ENCODE measurements around the gene HMGB3. TPM values are rescaled to one million over a fixed set of nuclear protein-coding genes. Genes with fewer than 3 reads are reported as not detected.
"Not testable (repeated sequence)": the region's sequence is repeated elsewhere in the genome, so short reads cannot be mapped to it uniquely, and the experiment has no call there.

Gene HMGB3
- total RNA-seq, 5 donors from 2014 or later (not counting 1 experiment from before 2014, with no cell fraction given): 0.99 to 5.8 (median 1.3) TPM

DNA sequence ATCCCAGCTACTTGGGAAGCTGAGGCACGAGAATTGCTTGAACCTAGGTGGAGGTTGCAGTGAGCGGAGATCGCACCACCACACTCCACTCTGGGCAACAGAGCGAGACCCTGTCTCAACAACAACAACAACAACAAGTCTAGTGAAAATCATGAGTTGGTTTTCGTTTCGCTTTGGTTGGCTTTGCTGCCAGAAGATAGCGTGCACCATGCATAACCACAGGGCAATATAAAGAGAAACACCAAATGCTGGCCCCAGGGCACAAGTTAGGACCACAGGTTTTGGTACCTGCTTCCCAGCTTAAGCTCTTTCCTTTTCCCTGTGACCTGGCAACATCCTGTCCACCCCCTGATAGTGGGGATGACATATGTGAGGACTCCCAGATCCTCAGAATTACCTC, 21.5 kb upstream of the HMGB3 start:
- POLR2A ChIA-PET: no interaction called here

DNA sequence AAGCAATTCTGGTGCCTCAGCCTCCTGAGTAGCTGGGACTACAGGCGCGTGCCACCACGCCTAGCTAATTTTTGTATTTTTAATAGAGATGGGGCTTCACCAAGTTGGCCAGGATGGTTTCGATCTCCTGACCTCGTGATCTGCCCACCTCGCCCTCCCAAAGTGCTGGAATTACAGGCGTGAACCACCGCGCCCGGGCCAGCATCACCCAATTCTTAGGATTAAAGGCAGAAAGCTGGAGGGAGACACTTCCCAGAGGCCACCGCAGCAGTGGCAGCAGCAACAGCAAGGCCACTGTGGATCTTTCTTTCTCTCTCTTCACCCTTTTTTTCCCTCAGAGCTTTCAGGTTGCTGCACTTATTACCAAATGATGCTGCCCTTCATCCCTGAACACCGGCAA, 18.7 kb upstream of the HMGB3 start:
- H3K4me1 ChIP-seq (ENCODE audit: control insufficient read depth in 1 of 2, extremely low read depth in 1 of 2, insufficient read depth in 2 of 2, low read length in 2 of 2); H3K4me1 Mint-ChIP-seq; ATAC-seq (replicated peaks in 1 of 4); H3K4me3 Mint-ChIP-seq; POLR2A ChIA-PET; H3K4me3 ChIP-seq (ENCODE audit: control insufficient read depth in 1 of 2, extremely low read depth in 1 of 2, low read length in 1 of 2); H3K9me3 ChIP-seq; DNase-seq; H3K27ac ChIP-seq (ENCODE audit: low read length); H3K36me3 ChIP-seq (ENCODE audit: control insufficient read depth in 2 of 2, extremely low read depth in 1 of 2, insufficient read depth in 1 of 2, low read length in 1 of 2); H3K9me3 Mint-ChIP-seq; H3K36me3 Mint-ChIP-seq; H3K27ac Mint-ChIP-seq; H3K27me3 ChIP-seq (replicated peaks in 1 of 2; ENCODE audit: control insufficient read depth in 2 of 2, extremely low read depth in 1 of 2, insufficient read depth in 2 of 2, low read length in 1 of 2): not testable (repeated sequence)
- H3K27me3 Mint-ChIP-seq: peaks cover 3 to 25% of the 10 kb centered on the region in 2 donors
- WGBS (ENCODE audit: insufficient coverage): 93% methylated on average over 8 of the region's 12 CpGs
- CTCF ChIA-PET: interaction anchor here in 1 of 2 donors (0.6 kb wide), 2 partner anchors 16 to 33 kb away, joined by 3 read pairs; no protein-coding TSS in a partner anchor

More for the DNA sequence above, 21.5 kb upstream of the HMGB3 start:
- H3K27me3 Mint-ChIP-seq: peaks cover 3 to 19% of the 10 kb centered on the region in 2 donors
- ATAC-seq (replicated peaks in 1 of 4): no peak
- no peak overlapping the region for H3K27ac Mint-ChIP-seq
- WGBS (ENCODE audit: insufficient coverage): no CpG with 5 or more reads among the region's 7 CpGs
- CTCF ChIA-PET: no interaction called here
- Histone ChIP-seq H3K36me3 (ENCODE audit: control insufficient read depth in 2 of 2, extremely low read depth in 1 of 2, insufficient read depth in 1 of 2, low read length in 1 of 2) (no peaks in the 10 kb centered on the region), H3K4me1 (ENCODE audit: control insufficient read depth in 1 of 2, extremely low read depth in 1 of 2, insufficient read depth in 2 of 2, low read length in 2 of 2) (no peaks in the 10 kb centered on the region), H3K27me3 (replicated peaks in 1 of 2; ENCODE audit: control insufficient read depth in 2 of 2, extremely low read depth in 1 of 2, insufficient read depth in 2 of 2, low read length in 1 of 2) (no peaks in the 10 kb centered on the region), H3K4me3 (ENCODE audit: control insufficient read depth in 1 of 2, extremely low read depth in 1 of 2, low read length in 1 of 2) (no peak overlapping the region), H3K27ac (ENCODE audit: low read length) (no peak overlapping the region), H3K9me3 (no peaks in the 10 kb centered on the region)
- H3K4me3 Mint-ChIP-seq: no peak overlapping the region
- no peaks in the 10 kb centered on the region for H3K9me3 Mint-ChIP-seq
- no peaks in the 10 kb centered on the region for H3K36me3 Mint-ChIP-seq
- no peak for DNase-seq
- H3K4me1 Mint-ChIP-seq: no peaks in the 10 kb centered on the region

DNA sequence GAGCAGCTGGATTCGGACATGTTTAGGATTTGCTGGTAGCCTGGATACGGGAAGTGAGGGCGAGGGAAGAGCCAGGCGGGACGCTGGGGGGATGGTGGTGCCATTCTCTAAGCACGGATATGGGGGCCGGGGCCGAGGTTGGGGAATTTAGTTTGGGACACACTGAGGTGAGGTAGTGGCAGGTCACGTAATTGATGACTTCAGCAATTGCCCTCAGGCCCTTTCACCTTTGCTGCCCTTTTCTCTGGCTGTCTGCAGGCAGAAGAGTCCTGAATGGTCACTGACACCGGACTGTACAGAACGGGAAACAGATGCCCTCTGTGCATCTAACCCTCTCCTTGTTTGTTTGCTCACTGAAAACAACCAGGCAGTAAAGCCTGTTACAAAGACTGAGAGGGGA, 16.9 kb upstream of the HMGB3 start:
- ChIA-PET CTCF (interaction anchor here in 1 of 2 donors (0.6 kb wide), 1 partner anchor 1763 kb away, joined by 4 read pairs; no protein-coding TSS in a partner anchor), POLR2A (no interaction called here)
- Mint-ChIP-seq H3K9me3 (no peaks in the 10 kb centered on the region), H3K36me3 (no peaks in the 10 kb centered on the region), H3K27ac (no peak overlapping the region), H3K4me3 (no peak overlapping the region), H3K27me3 (peaks cover 4 to 25% of the 10 kb centered on the region in 2 donors), H3K4me1 (no peaks in the 10 kb centered on the region)
- H3K27ac ChIP-seq (ENCODE audit: low read length): no peak overlapping the region
- ATAC-seq (replicated peaks in 1 of 4) (no peak), DNase-seq (no peak)
- peaks cover 0 to 2% of the 10 kb centered on the region in 2 experiments for H3K27me3 ChIP-seq (replicated peaks in 1 of 2; ENCODE audit: control insufficient read depth in 2 of 2, extremely low read depth in 1 of 2, insufficient read depth in 2 of 2, low read length in 1 of 2)
- WGBS (ENCODE audit: insufficient coverage): 69% methylated on average over 2 of the region's 11 CpGs
- H3K4me3 ChIP-seq (ENCODE audit: control insufficient read depth in 1 of 2, extremely low read depth in 1 of 2, low read length in 1 of 2): no peak overlapping the region
- no peaks in the 10 kb centered on the region for H3K36me3 ChIP-seq (ENCODE audit: control insufficient read depth in 2 of 2, extremely low read depth in 1 of 2, insufficient read depth in 1 of 2, low read length in 1 of 2)
- H3K9me3 ChIP-seq: no peaks in the 10 kb centered on the region
- H3K4me1 ChIP-seq (ENCODE audit: control insufficient read depth in 1 of 2, extremely low read depth in 1 of 2, insufficient read depth in 2 of 2, low read length in 2 of 2): no peaks in the 10 kb centered on the region

DNA sequence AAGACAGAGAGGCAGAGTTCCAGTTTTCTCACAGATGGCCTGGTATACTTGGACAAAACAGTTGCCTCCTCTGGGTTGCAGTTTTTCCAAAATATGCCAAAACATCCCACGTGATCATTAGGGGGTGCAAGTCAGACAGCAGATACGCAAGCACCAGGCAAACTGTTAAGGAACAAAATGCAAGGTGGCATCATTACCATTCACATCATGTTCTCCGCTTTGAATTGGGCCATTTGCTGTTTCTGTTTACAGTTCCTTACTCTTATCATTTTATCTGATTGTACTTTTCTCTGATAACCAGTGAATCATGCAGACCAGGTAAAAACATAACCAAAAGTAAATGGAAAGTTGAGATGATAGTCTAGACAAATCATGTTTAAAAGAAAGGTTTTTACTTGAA, 16.4 kb upstream of the HMGB3 start:
- Mint-ChIP-seq H3K36me3 (no peaks in the 10 kb centered on the region), H3K27me3 (peaks cover 5 to 25% of the 10 kb centered on the region in 2 donors), H3K4me3 (no peak overlapping the region), H3K9me3 (no peaks in the 10 kb centered on the region), H3K27ac (no peak overlapping the region), H3K4me1 (no peaks in the 10 kb centered on the region)
- H3K4me3 ChIP-seq (ENCODE audit: control insufficient read depth in 1 of 2, extremely low read depth in 1 of 2, low read length in 1 of 2): no peak overlapping the region
- 57% methylated on average over 2 of the region's 3 CpGs for WGBS (ENCODE audit: insufficient coverage)
- H3K4me1 ChIP-seq (ENCODE audit: control insufficient read depth in 1 of 2, extremely low read depth in 1 of 2, insufficient read depth in 2 of 2, low read length in 2 of 2): no peaks in the 10 kb centered on the region
- CTCF ChIA-PET: no interaction called here
- H3K36me3 ChIP-seq (ENCODE audit: control insufficient read depth in 2 of 2, extremely low read depth in 1 of 2, insufficient read depth in 1 of 2, low read length in 1 of 2): no peaks in the 10 kb centered on the region
- no peak overlapping the region for H3K27ac ChIP-seq (ENCODE audit: low read length)
- POLR2A ChIA-PET: no interaction called here
- peaks cover 0 to 2% of the 10 kb centered on the region in 2 experiments for H3K27me3 ChIP-seq (replicated peaks in 1 of 2; ENCODE audit: control insufficient read depth in 2 of 2, extremely low read depth in 1 of 2, insufficient read depth in 2 of 2, low read length in 1 of 2)
- no peaks in the 10 kb centered on the region for H3K9me3 ChIP-seq
- DNase-seq (no peak), ATAC-seq (replicated peaks in 1 of 4) (no peak)

DNA sequence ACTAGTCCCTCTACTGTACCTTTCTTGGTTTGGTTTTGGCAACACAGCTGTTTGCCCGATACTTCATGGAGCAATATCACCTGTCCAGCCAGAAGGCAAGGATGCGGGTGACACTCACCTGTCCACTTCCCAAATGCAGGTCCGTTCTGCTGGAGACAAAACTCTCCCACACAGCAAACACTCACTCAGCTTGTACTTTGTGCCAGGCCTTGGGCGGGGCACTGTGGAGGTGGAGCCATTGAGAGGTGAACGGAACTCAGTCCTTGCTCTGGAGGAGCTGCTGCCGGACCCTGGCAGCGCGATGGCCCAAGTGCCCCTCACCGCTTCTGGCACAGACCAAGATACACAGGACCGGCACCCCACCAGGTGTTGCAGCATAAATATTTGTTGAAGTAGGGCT, 15.3 kb upstream of the HMGB3 start:
- no peak overlapping the region for H3K27ac ChIP-seq (ENCODE audit: low read length)
- H3K27me3 ChIP-seq (replicated peaks in 1 of 2; ENCODE audit: control insufficient read depth in 2 of 2, extremely low read depth in 1 of 2, insufficient read depth in 2 of 2, low read length in 1 of 2): peaks cover 0 to 2% of the 10 kb centered on the region in 2 experiments
- H3K36me3 ChIP-seq (ENCODE audit: control insufficient read depth in 2 of 2, extremely low read depth in 1 of 2, insufficient read depth in 1 of 2, low read length in 1 of 2): no peaks in the 10 kb centered on the region
- ATAC-seq (replicated peaks in 1 of 4) (no peak), DNase-seq (no peak)
- Mint-ChIP-seq H3K4me3 (no peak overlapping the region), H3K36me3 (no peaks in the 10 kb centered on the region), H3K4me1 (no peaks in the 10 kb centered on the region), H3K27me3 (peaks cover 8 to 25% of the 10 kb centered on the region in 2 donors), H3K9me3 (no peaks in the 10 kb centered on the region), H3K27ac (no peak overlapping the region)
- H3K9me3 ChIP-seq: no peaks in the 10 kb centered on the region
- CTCF ChIA-PET: no interaction called here
- H3K4me1 ChIP-seq (ENCODE audit: control insufficient read depth in 1 of 2, extremely low read depth in 1 of 2, insufficient read depth in 2 of 2, low read length in 2 of 2): no peaks in the 10 kb centered on the region
- 100% methylated on average over 1 of the region's 10 CpGs for WGBS (ENCODE audit: insufficient coverage)
- no peak overlapping the region for H3K4me3 ChIP-seq (ENCODE audit: control insufficient read depth in 1 of 2, extremely low read depth in 1 of 2, low read length in 1 of 2)
- POLR2A ChIA-PET: no interaction called here

DNA sequence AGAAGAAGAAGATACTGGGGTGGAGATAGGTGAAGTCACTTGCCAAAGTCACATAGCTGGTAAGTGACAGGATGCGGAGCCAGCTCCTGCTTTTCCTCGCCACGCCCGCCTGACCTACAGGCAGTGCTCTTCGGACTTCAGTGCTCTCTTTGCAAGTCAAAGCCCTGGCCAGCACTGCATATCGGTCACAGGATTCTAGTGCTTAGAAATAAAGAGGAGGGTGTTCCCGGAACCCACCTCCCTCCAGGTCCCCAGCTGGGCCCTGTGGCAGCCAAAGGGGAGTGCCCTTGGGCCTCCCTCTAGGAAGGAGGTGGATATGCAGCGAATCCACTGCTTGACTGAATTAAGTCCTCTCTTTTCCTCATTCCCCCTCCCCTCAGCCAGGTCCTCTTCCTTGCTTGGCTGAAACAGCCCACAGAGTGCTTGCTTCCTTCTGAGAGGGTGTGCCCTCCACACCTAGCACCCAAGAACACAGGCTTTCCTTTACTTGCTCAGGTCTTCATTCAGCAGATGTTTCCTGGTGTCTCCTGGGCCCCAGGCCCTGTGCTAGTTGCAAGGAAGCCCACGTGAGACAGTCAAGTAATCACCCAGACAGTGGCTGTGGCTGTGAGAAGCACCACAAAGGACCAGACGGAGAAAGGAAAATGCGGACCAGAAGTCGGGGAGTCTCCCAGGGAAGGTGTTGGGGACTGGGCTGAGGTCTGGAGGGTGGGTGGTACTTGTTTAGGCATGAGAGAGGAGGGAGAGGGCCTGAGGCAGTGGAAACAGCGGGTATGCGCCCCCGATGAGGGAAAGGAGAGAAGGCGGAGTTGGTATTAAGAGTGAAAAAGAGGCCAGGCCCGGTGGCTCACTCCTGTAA, 14.0 kb upstream of the HMGB3 start:
- ATAC-seq (replicated peaks in 1 of 4): no peak
- 88% methylated on average over 8 of the region's 17 CpGs for WGBS (ENCODE audit: insufficient coverage)

More for the DNA sequence above, 14.0 kb upstream of the HMGB3 start:
- H3K4me1 ChIP-seq (ENCODE audit: control insufficient read depth in 1 of 2, extremely low read depth in 1 of 2, insufficient read depth in 2 of 2, low read length in 2 of 2): no peaks in the 10 kb centered on the region
- Mint-ChIP-seq H3K9me3 (no peaks in the 10 kb centered on the region), H3K4me3 (no peak overlapping the region), H3K36me3 (no peaks in the 10 kb centered on the region), H3K27me3 (peaks cover 8 to 19% of the 10 kb centered on the region in 2 donors), H3K4me1 (no peaks in the 10 kb centered on the region), H3K27ac (no peak overlapping the region)
- ChIA-PET POLR2A (no interaction called here), CTCF (no interaction called here)
- no peaks in the 10 kb centered on the region for H3K9me3 ChIP-seq
- peaks cover 0 to 2% of the 10 kb centered on the region in 2 experiments for H3K27me3 ChIP-seq (replicated peaks in 1 of 2; ENCODE audit: control insufficient read depth in 2 of 2, extremely low read depth in 1 of 2, insufficient read depth in 2 of 2, low read length in 1 of 2)
- H3K36me3 ChIP-seq (ENCODE audit: control insufficient read depth in 2 of 2, extremely low read depth in 1 of 2, insufficient read depth in 1 of 2, low read length in 1 of 2): no peaks in the 10 kb centered on the region
- no peak for DNase-seq
- H3K4me3 ChIP-seq (ENCODE audit: control insufficient read depth in 1 of 2, extremely low read depth in 1 of 2, low read length in 1 of 2): no peak overlapping the region
- H3K27ac ChIP-seq (ENCODE audit: low read length): no peak overlapping the region

Measured in T-cell (primary cell).